ENCODE results near the gene DYNC2LI1.

- TF ChIP-seq ELK1 (IDR thresholded peaks at IDR 0.05; ENCODE audit: low read depth, low read length) (no peak), HDAC2 (IDR thresholded peaks at IDR 0.05) (no peak), POLR2A (IDR thresholded peaks at IDR 0.05; ENCODE audit: low read length) (no peak), CTCF (IDR thresholded peaks at IDR 0.05) (no peak), MAX (IDR thresholded peaks at IDR 0.05) (no peak), RARB (CRISPR knock-in tag; IDR thresholded peaks at IDR 0.05) (no peak), HMGXB4 (CRISPR knock-in tag; IDR thresholded peaks at IDR 0.05; ENCODE audit: borderline replicate concordance) (no peak), HOXA7 (CRISPR knock-in tag; IDR thresholded peaks at IDR 0.05) (no peak), EP300 (IDR thresholded peaks at IDR 0.05) (no peak), RCOR1 (IDR thresholded peaks at IDR 0.05; ENCODE audit: low read depth, low read length) (no peak), SMC3 (IDR thresholded peaks at IDR 0.05) (no peak)
Observed at GRCh38 chr2:43791035-43791765, 17.4 kb downstream of the DYNC2LI1 start.

Data from A549 (cell line).